Right lung (tissue), 5 donors: ENCODE measurements around the gene OTULIN. TPM values are rescaled to one million over a fixed set of nuclear protein-coding genes. Genes with fewer than 3 reads are reported as not detected.

ENCODE experiments used
- DNase-seq, 2 donors: peaks; one replicate each; pipeline ENCODE4 v3.0.0-alpha.2; 2013
- polyA plus RNA-seq, 5 donors: library from polyadenylated mRNA; unstranded; fragments of 120-200 nt; gene quantifications; one replicate each; pipeline versions ENCODE4 v1.2.1 to v1.2.3, GENCODE V29; 2013; ENCODE audit warnings: inconsistent platforms in 1 of 5, low replicate concordance in 1 of 5; ENCODE audit not compliant: insufficient read length in 5 of 5, insufficient read depth in 1 of 5

OTULIN gene
- polyA plus RNA-seq, 5 donors = 17.9 to 22.4 (median 19.6) TPM

- no peak for DNase-seq
These were observed 28.6 kb downstream of the OTULIN start for GRCh38 chr5:14693070-14693469.

- no peak for DNase-seq
These were observed 30.6 kb downstream of the OTULIN start for GRCh38 chr5:14695152-14695551.

GRCh38 chr5:14696057-14696456 is 31.5 kb downstream of the OTULIN start:
- DNase-seq = no peak

GRCh38 chr5:14696851-14697250 is 32.3 kb downstream of the OTULIN start:
- DNase-seq = no peak

GRCh38 chr5:14698495-14698894 is 34.0 kb downstream of the OTULIN start:
- no peak for DNase-seq

GRCh38 chr5:14699159-14699558 is 34.6 kb downstream of the OTULIN start:
- no peak for DNase-seq

DNA sequence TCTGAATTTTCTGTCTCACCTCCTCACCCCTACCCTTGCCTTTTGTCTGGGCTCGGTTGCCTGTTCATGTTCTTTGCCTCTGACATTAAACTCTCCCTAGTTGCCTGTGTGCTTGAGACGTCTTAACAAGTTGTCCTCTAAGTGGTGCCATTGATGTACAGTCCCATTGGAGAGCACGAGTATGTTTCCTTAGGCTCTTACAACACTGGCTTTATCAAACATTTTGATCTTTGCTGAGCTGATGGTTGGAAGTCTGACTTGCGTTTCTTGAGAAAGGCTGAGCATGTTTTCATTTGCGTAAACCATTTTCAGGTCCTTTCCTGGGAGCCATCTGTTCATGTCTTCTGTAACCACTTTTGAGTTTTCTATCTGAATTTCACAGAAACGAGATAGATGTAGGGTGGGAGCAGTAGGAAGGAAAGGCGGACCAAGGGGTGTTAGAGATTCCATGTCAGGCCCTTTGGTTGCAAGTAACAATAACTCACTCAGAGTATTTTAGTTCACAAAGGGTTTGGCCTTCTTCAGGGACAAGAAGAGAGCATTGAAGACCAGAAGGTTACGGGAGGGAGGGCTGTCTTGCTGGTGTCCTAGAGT is 35.4 kb downstream of the OTULIN start:
- DNase-seq = no peak

- no peak for DNase-seq
These were observed 36.2 kb downstream of the OTULIN start for GRCh38 chr5:14700478-14701436.

GRCh38 chr5:14701556-14701955 is 37.0 kb downstream of the OTULIN start:
- DNase-seq = no peak

- no peak for DNase-seq
These were observed 37.8 kb downstream of the OTULIN start for GRCh38 chr5:14702238-14702839.

DNA sequence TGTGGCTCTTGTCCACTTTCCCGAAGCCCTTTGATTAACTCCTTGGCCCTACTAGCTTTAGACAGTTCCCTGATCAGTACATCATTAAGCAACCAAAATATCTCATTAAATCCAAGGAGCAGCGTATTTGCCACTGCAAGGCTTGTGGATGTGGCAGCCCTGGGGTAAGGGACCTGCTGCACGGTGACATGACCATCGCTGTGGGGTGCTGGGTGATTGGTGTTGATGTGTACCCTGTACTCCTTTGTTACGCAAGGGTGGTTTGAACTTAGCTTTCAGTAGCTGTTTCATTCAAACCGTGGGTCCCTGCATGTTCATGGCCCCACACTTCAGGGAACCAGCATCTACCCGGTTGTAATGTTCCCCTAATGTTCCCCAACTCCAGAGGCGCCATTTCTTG is 41.0 kb downstream of the OTULIN start:
- DNase-seq = no peak

- DNase-seq = no peak
These were observed 42.1 kb downstream of the OTULIN start for GRCh38 chr5:14706615-14707021.

- DNase-seq = no peak
These were observed 43.4 kb downstream of the OTULIN start for GRCh38 chr5:14707811-14708390.

- no peak for DNase-seq
These were observed 44.0 kb downstream of the OTULIN start for GRCh38 chr5:14708551-14708950.

DNA sequence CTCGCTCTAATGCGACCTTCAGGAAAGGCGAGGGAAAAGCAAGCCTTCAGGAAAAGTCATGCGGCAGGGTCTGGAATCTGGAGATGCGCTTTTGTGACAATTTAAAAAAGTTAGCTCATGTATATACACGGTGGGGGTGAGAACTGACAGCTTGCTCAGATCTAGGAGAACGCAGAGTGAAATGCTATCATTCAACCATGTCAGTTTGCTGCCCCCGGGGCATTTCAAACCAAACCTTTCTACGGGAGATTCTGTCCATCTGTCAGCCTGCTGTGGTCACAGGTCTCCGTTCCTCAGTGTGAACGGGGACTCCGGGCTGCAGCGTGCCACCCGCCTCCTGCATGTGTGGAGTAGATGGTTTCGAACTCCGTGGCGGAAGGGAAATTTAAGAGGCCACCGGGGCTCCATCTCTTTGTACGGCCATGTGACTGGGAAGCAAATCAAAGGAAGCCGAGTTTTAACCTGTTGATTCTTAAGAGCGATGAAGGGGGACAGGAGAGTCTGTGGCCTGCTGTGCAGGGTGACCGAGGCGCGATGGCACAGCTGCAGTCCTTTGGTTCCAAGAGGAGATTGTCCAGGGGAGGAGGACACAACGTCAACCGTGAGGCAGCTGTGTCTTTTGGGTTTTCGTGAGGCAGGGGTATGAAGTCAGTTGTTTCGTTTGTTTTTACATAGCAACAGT is 45.9 kb downstream of the OTULIN start:
- DNase-seq = no peak

DNA sequence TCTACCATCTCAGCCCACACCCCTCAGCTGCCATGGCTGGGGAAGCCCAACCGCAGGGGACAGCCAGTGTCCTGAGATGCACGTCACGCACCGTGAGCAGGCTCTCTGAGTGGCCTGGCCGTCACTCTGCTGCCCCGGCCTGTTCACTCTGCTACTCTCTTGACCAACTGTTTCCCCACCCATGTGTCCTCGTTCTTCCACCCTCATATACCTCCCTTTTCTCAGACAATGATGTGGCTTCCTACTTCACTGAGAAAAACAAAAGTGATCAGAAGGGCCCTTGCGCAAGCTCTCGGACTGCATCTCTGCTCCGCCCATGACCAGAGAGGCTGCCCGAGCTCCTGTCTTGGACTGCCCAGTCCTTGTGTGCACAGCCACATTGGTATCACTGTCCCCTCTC is 47.6 kb downstream of the OTULIN start:
- no peak for DNase-seq

- no peak for DNase-seq
These were observed 48.1 kb downstream of the OTULIN start for GRCh38 chr5:14712666-14713065.

DNA sequence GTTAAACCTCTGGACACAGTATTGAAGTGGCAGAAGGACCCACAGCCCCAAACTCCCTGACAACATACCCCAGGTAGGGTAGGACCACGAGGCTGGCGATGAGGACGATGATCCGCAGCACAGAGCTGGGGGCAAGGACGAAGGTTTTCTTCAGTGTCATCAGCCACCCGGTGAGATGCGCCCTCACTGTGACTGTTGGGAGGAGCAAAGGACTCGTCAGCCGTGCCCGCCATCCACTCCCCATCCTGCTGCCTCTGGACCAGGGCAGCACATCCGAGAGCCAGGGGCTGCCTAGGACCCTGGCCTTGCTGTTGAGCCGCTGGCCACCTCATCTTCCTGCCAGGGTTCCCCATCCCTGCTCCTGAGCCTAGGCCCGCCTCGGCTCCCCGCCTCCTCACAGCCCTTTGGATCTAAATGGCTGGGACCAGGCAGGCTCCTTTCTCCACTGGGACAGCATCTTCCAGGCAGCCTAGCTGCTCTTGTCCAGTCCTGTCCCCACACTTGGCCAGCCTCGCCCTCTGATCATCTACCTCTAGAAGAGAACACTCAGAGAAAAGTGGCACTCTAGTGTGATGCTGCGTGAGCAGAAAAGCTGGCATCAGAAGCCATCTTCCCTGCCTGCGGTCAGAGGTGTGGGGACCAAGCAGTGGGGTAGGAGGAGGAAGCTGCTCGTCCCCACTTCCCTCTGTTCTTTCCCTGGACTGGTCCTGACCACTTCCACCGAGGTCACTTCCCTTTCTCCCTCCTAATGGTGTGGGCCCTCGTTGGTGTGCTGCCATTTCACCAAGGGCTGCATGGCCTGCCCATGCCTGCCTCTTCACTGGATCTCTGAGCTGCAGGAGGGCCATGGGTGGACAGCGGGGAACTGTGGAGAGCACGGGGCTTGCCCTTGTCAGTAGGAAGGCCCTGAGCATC is 49.2 kb downstream of the OTULIN start:
- DNase-seq = no peak

DNA sequence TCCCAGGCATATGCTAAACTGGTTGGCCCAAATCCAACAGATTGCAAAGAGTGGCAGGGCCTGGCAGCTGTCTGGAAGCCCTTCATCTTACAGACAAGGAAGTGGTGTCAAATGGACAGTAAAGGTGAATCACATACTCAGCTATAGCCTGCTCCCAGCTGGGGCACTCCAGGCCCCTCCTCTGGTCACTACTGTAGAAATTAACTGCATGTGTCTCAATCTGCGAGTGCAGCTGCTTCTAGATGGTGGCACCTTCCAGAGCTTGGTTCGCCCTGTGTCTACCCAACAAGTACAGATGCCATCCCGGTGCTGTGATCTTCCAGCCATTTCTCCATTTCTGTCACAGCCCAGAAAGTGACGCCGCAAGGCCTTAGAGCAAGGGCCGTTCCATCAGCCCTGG is 50.2 kb downstream of the OTULIN start:
- no peak for DNase-seq

DNA sequence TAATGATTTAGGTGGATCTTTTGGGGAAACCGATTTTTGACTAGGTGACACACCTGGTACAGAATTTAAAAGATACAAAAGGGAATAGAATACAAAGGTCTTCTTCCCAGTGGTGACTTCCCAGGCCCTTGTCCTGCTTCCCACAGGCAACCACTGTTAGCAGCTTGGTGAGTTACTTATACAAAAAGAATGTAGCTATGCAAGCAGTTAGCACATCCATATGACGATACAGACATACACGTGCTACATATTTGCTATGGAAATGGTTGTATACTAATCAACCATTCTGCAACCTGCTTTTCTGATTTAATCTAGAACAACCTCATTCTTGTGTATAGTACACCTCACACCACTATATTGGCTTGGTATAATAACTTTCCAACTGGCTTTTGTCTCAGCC is 51.0 kb downstream of the OTULIN start:
- DNase-seq = no peak
